K562 (cell line): ENCODE measurements around the gene ARHGEF12. TPM values are rescaled to one million over a fixed set of nuclear protein-coding genes. Genes with fewer than 3 reads are reported as not detected.

Experiments used
- ATAC-seq: fragments of 200-7000 bp; cut with Tn5 transposase; 3 replicates; pipeline ENCODE4 v1.9.1; 2020; ENCODE audit warnings: moderate library complexity
- BruUV-seq: library from RNA; stranded (reverse); fragments of 400-500 nt; replicated peaks from 2 replicates; lab custom pipeline; 2021; lab: Mats Ljungman, UMichigan
- CTCF ChIA-PET: fragments of 300-600 bp; formaldehyde crosslinking; extraction: SDS; loops from one replicate; lab custom pipeline; 2021; ENCODE audit warnings: low intra/inter-chr PET ratio; lab: Yijun Ruan, JAX
- POLR2A ChIA-PET: fragments of 300-600, 350-650 bp; sonication (Branson Sonifier 250); formaldehyde crosslinking; extraction: SDS; loops from one replicate; lab custom pipeline; 2021; ENCODE audit warnings: antibody characterized with exemption, inconsistent platforms; lab: Yijun Ruan, JAX
- DNase-seq, 4 experiments: peaks; one replicate each; pipeline versions ENCODE4 v3.0.0 to v3.0.0-alpha.2; 2011 to 2018; ENCODE audit warnings: low spot score in 3 of 4, mixed read lengths in 3 of 4; ENCODE audit errors: extremely low read depth in 1 of 4
- FAIRE-seq: peaks from 2 replicates; lab custom pipeline; 2011; peaks lifted over from hg19 to GRCh38; lab: Jason Lieb, UNC
- H2AFZ ChIP-seq: 2 replicates; pipeline ENCODE4 v1.6.0; 2011; ENCODE audit warnings: low read depth, low read length, control low read depth, inconsistent platforms
- H3K27ac ChIP-seq: fragments of 200-600 bp; 3 replicates; pipeline ENCODE4 v1.8.0; 2011; ENCODE audit warnings: low read depth, mild to moderate bottlenecking, control low read depth, inconsistent platforms, low read length, moderate library complexity, mixed read lengths; ENCODE audit errors: extremely low read depth
- H3K27me3 ChIP-seq, 2 experiments: fragments of 300-600 bp in 1 of 2; 2 replicates in 1 of 2; 3 replicates in 1 of 2; pipeline versions ENCODE4 v1.6.0 to v1.8.0; 2011; ENCODE audit warnings: inconsistent platforms in 2 of 2, low read length in 2 of 2, mild to moderate bottlenecking in 1 of 2, mixed read lengths in 1 of 2, moderate library complexity in 1 of 2; ENCODE audit not compliant: control insufficient read depth in 2 of 2, insufficient read depth in 2 of 2
- H3K36me3 ChIP-seq: fragments of 300-600 bp; 3 replicates; pipeline ENCODE4 v1.8.0; 2011; ENCODE audit warnings: mild to moderate bottlenecking, low read length, inconsistent platforms; ENCODE audit not compliant: control insufficient read depth, insufficient read depth
- H3K4me1 ChIP-seq, 2 experiments: fragments of 200-600 bp in 1 of 2; replicated peaks in 1 of 2; 2 replicates in 1 of 2; 3 replicates in 1 of 2; pipeline versions ENCODE4 v1.5.1 to v1.8.0; 2011; ENCODE audit warnings: inconsistent platforms in 2 of 2, low read length in 2 of 2, mild to moderate bottlenecking in 1 of 2, mixed read lengths in 1 of 2, moderate library complexity in 1 of 2; ENCODE audit not compliant: control insufficient read depth in 2 of 2, insufficient read depth in 2 of 2
- H3K4me2 ChIP-seq: 2 replicates; pipeline ENCODE4 v1.6.1; 2011; ENCODE audit warnings: low read length, control low read depth, inconsistent platforms, mixed read lengths; ENCODE audit not compliant: insufficient read depth
- H3K4me3 ChIP-seq: fragments of 200-600 bp; sonication (generic), shearing (Covaris generic); 2 replicates; pipeline ENCODE4 v1.5.1; 2016; ENCODE audit warnings: control low read depth, inconsistent platforms
- H3K79me2 ChIP-seq: fragments of 200-600 bp; 3 replicates; pipeline ENCODE4 v1.8.0; 2011; ENCODE audit warnings: low read length, inconsistent platforms; ENCODE audit not compliant: control insufficient read depth, insufficient read depth
- H3K9ac ChIP-seq, 2 experiments: 2 replicates each; pipeline versions ENCODE4 v1.6.0 to v1.6.1; 2011; ENCODE audit warnings: low read depth in 2 of 2, low read length in 2 of 2, control low read depth in 1 of 2, inconsistent platforms in 1 of 2, mild to moderate bottlenecking in 1 of 2, mixed read lengths in 1 of 2; ENCODE audit not compliant: insufficient read depth in 1 of 2
- H3K9me1 ChIP-seq: one replicate; pipeline ENCODE4 v1.6.0; 2011; ENCODE audit warnings: inconsistent platforms, mild to moderate bottlenecking, low read length, moderate library complexity; ENCODE audit not compliant: control insufficient read depth, insufficient read depth
- H3K9me3 ChIP-seq: replicated peaks from 2 replicates; pipeline ENCODE4 v1.5.1; 2011; ENCODE audit warnings: low read depth, low read length, inconsistent platforms; ENCODE audit not compliant: control insufficient read depth, insufficient read depth
- H4K20me1 ChIP-seq: replicated peaks from 2 replicates; pipeline ENCODE4 v1.6.1; 2011; ENCODE audit warnings: low read length, inconsistent platforms, mixed read lengths; ENCODE audit not compliant: control insufficient read depth, insufficient read depth
- L3MBTL2 ChIP-seq: fragments of 450-650 bp; IDR thresholded peaks from 2 replicates; pipeline ENCODE4 v1.6.1; 2016; ENCODE audit warnings: mild to moderate bottlenecking, moderate library complexity
- MAZ ChIP-seq, 2 experiments: fragments of 450-650 bp in 1 of 2; sonication (generic) in 1 of 2; formaldehyde crosslinking; IDR thresholded peaks in 1 of 2; conservative IDR thresholded peaks in 1 of 2; 2 replicates each; pipeline versions ENCODE4 v1.4.0 to v1.5.0; 2020; ENCODE audit warnings: mild to moderate bottlenecking in 1 of 2, missing genetic modification reagents in 1 of 2
- XRCC5 ChIP-seq: fragments of 200-400 bp; formaldehyde crosslinking; IDR thresholded peaks from 2 replicates; pipeline ENCODE4 v1.6.1; 2017; ENCODE audit warnings: low read depth, mild to moderate bottlenecking, low read length
- ZNF583 ChIP-seq: fragments of 250-450 bp; sonication (Bioruptor Pico); IDR thresholded peaks from 2 replicates; pipeline ENCODE4 v1.4.0; 2020
- in situ Hi-C: fragments of 300-500 bp; cut with MboI; formaldehyde crosslinking; loops from 4 replicates; pipeline ENCODE4 v1.15.0; 2018; ENCODE audit warnings: inconsistent platforms, mixed read lengths
- intact Hi-C: fragments of 100-400 bp; cut with micrococcal nuclease; formaldehyde crosslinking; loops from 2 replicates; pipeline ENCODE4 v1.14.2; 2022
- polyA plus RNA-seq, 8 experiments: library from polyadenylated mRNA; depleted of rRNA in 4 of 8; stranded (reverse) in 5 of 8; unstranded in 3 of 8; fragments of >200 nt; fragmentation: Nextera tagmentation in 2 of 8; fragmentation: Illumina TruSeq in 1 of 8; extraction: Ambion mirVana in 2 of 8; extraction: Trizol in 1 of 8; gene quantifications; 2 replicates each; pipeline versions ENCODE4 v1.2.1 to v1.2.3, GENCODE V29; 2011 to 2014; ENCODE audit warnings: inconsistent platforms in 1 of 8, missing spikeins in 1 of 8
- total RNA-seq, 7 experiments: library from RNA; depleted of rRNA in 6 of 7; stranded (reverse); fragments of >200 nt in 6 of 7; fragmentation: Illumina TruSeq in 2 of 7; extraction: Trizol in 2 of 7; gene quantifications; 2 replicates each; pipeline versions ENCODE4 v1.2.1 to v1.2.3, GENCODE V29; 2011 to 2021; ENCODE audit warnings: low replicate concordance in 1 of 7
- TF ChIP-seq, protein P1 (sequence below): sonication (generic); IDR thresholded peaks from 2 replicates; pipeline ENCODE4 v1.6.1; 2016

The ARHGEF12 gene
- total and polyA plus RNA-seq, 9 of the 15 experiments (the other 6 are each of a cell fraction or from before 2014, with no cell fraction given), result 3.5 to 51.7 (median 29.5) TPM

DNA sequence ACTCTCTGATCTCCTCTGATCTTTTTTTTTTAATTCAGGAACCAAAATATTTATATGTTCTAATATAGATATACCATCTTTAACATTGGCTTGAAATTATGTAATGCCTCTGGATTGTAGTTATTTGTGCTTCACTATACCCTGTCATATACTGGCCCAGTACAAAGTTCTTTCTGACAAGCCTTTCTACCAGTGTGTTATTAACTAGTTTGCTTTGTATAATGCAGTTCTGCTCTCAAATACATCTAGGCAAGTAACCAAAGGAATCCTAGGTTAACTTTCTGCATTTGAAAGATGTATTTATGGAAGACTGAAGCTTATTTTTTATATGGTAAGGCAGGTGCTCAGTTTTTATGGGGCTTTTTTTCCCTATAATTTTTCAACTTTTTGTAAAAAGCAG, 36.1 kb downstream of the ARHGEF12 start:
- Histone ChIP-seq H3K9ac (no peak overlapping the region), H3K9me3 (no peaks in the 10 kb centered on the region), H3K9me1 (no peaks in the 10 kb centered on the region), H3K79me2 (peaks cover 92% of the 10 kb centered on the region), H3K4me2 (no peak overlapping the region), H3K27ac (no peak overlapping the region), H3K4me1 (peaks cover 0 to 6% of the 10 kb centered on the region in 2 experiments; a peak in 1 of 5 replicates), H3K27me3 (no peaks in the 10 kb centered on the region), H3K36me3 (no peaks in the 10 kb centered on the region), H4K20me1 (no peaks in the 10 kb centered on the region), H2AFZ (no peak overlapping the region)
- in situ Hi-C loops (no loop called here), intact Hi-C loops (no loop called here)
- BruUV-seq, result no TSS peak
- FAIRE-seq, result no peak
- POLR2A ChIA-PET, result interaction anchor here (0.7 to 1.0 kb wide), 2 partner anchors 14 to 17 kb away, joined by 3 to 4 read pairs; no protein-coding TSS in a partner anchor
- CTCF ChIA-PET, result no interaction called here
- DNase-seq, result no peak
- ATAC-seq, result peak; percentile 32; the same call in 2 of the 3 replicates
- TF ChIP-seq MAZ (CRISPR knock-in tag; conservative IDR thresholded peaks at IDR 0.05 in 1 of 2, IDR thresholded peaks at IDR 0.05 in 1 of 2) (no peak), ZNF583 (CRISPR knock-in tag) (no peak), L3MBTL2 (no peak), XRCC5 (no peak)
- TF ChIP-seq, protein P1, sequence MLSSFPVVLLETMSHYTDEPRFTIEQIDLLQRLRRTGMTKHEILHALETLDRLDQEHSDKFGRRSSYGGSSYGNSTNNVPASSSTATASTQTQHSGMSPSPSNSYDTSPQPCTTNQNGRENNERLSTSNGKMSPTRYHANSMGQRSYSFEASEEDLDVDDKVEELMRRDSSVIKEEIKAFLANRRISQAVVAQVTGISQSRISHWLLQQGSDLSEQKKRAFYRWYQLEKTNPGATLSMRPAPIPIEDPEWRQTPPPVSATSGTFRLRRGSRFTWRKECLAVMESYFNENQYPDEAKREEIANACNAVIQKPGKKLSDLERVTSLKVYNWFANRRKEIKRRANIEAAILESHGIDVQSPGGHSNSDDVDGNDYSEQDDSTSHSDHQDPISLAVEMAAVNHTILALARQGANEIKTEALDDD, result peak; percentile 48; the same call in 1 of the 2 replicates
- TF ChIP-seq, all 486 proteins: peak for 1
- H3K4me3 ChIP-seq, result no peak overlapping the region
